Activated T-helper 17 cell treated with anti-CD3 and anti-CD28 coated beads, Interleukin-2, amount 50 U/mL, for 72 hours (primary cell): ENCODE measurements around the gene OR10A4. TPM values are rescaled to one million over a fixed set of nuclear protein-coding genes. Genes with fewer than 3 reads are reported as not detected.

Experiments
- ATAC-seq: fragments of 150-1000 bp; cut with Tn5 transposase; replicated peaks from 2 replicates; pipeline ENCODE4 v1.10.0; 2021; ENCODE audit warnings: mild to moderate bottlenecking, moderate library complexity
- H3K27ac Mint-ChIP-seq: one replicate; pipeline ENCODE4 v1.8.0; 2022; ENCODE audit warnings: mixed read lengths
- H3K27me3 Mint-ChIP-seq: one replicate; pipeline ENCODE4 v1.8.0; 2022; ENCODE audit warnings: mixed read lengths
- H3K36me3 Mint-ChIP-seq: one replicate; pipeline ENCODE4 v1.8.0; 2022; ENCODE audit warnings: low read depth, mild to moderate bottlenecking, mixed read lengths
- H3K4me1 Mint-ChIP-seq: one replicate; pipeline ENCODE4 v1.8.0; 2022; ENCODE audit warnings: mixed read lengths
- H3K4me3 Mint-ChIP-seq: one replicate; pipeline ENCODE4 v1.8.0; 2022; ENCODE audit warnings: mild to moderate bottlenecking, mixed read lengths
- H3K9me3 Mint-ChIP-seq: one replicate; pipeline ENCODE4 v1.8.0; 2022; ENCODE audit warnings: mixed read lengths
- total RNA-seq, 2 donors: library from RNA; stranded (reverse); gene quantifications; one replicate each; pipeline ENCODE4 v1.2.3, GENCODE V29; 2022

OR10A4 gene
- total RNA-seq, 2 donors from 2014 or later: not detected

- Mint-ChIP-seq H3K27ac (no peak overlapping the region), H3K36me3 (no peaks in the 10 kb centered on the region), H3K4me3 (no peak overlapping the region), H3K9me3 (no peaks in the 10 kb centered on the region), H3K27me3 (peaks cover 36% of the 10 kb centered on the region), H3K4me1 (peaks cover 4% of the 10 kb centered on the region)
- no peak for ATAC-seq
Observed at GRCh38 chr11:6925007-6925577, 48.7 kb downstream of the OR10A4 start.

DNA sequence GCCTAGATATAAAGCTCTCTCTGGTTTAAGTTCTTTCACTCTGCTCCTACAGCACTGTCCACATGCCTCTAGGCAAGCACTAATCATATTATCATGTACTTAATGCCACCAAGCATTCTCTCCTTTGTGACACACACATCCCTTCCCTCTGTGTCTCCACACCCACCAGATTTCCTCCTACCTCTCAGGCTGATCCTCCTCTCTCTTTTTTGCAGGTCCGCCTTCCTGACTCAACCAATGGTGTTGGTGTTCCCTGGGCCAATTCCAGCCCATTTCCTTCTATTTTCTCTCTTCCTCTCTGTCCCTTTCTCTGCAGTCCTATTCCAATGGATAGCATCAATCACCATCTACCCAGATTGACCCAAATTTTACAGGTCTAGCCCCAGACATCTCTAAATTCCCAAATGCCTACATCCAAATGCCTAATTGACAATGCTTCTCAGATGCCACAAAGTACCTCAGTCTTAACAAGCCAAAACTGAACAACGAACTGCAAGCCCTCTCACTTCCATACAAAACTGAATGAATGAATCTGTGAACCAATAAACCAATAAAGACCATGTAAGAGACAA lies 49.3 kb downstream of the OR10A4 start:
- ATAC-seq: peak; percentile 37
- Mint-ChIP-seq H3K36me3 (no peaks in the 10 kb centered on the region), H3K27ac (no peak overlapping the region), H3K4me3 (peak overlapping the region; percentile 79), H3K27me3 (peaks cover 41% of the 10 kb centered on the region), H3K4me1 (peaks cover 4% of the 10 kb centered on the region), H3K9me3 (no peaks in the 10 kb centered on the region)

DNA sequence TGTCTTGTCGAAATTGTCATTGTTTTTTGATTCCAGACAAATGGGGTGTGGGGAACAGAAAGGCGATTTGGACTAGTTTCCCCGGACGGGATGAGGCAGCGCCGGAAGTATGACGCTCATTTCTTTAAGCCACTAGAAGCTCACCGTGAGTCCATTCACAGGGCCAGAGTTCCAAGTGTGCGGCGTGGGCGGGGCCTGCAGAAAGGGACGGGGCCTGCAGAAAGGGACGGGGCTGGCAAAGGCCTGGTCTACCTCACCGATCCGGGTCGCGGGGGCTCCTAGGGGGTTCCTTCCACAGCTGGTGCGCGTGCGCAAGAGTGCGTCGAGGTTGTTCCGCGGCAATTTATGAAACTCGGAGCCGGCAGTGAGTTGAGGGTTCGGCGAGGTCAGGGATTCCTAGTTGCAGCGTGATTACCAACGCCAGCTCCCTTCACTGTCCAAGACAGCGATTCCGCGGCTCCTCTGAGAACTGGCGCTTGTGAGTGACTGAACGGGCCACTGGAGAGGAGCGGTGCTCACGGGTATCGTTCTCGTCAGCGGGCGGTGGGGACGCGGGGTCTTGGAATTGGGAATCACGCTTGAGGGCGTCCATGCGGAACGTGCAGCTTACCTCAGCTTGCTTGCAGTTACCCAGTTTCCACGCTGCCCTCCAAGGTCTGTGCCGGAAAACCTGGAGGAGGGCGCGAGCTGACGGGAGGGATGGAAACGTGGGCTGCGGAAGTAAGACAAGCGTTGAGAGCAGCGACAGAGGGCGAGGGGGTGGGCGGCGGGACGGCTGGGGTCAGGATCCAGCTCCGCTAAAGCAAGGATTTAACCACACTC lies 50.0 kb downstream of the OR10A4 start, which contains the start of gene ZNF215:
Gene ZNF215 (plus strand): TSS at position 219 of the 822 bp plus-strand sequence. CDS start 5,847 bp downstream, outside the sequence.
- peaks cover 38% of the 10 kb centered on the region for H3K27me3 Mint-ChIP-seq
- no peaks in the 10 kb centered on the region for H3K9me3 Mint-ChIP-seq
- ATAC-seq: peak; percentile 80
- peak within 1 kb of the TSS; percentile 79 for H3K4me3 Mint-ChIP-seq
- no peak within 1 kb of the TSS for H3K27ac Mint-ChIP-seq
- H3K4me1 Mint-ChIP-seq: peaks cover 4% of the 10 kb centered on the region
- H3K36me3 Mint-ChIP-seq: no peaks in the 10 kb centered on the region

GRCh38 chr11:6927030-6927617 lies 50.7 kb downstream of the OR10A4 start:
- Mint-ChIP-seq H3K27ac (no peak overlapping the region), H3K36me3 (no peaks in the 10 kb centered on the region), H3K4me3 (peak overlapping the region; percentile 79), H3K4me1 (peaks cover 4% of the 10 kb centered on the region), H3K9me3 (no peaks in the 10 kb centered on the region), H3K27me3 (peaks cover 35% of the 10 kb centered on the region)
- ATAC-seq: no peak

Other genes starting within 250 kb of the OR10A4 start
- 1 to 10 TPM in 1 of 2 donors, under 1 TPM in 1; 0.26 to 1.5 TPM for gene DCHS1, start 220.8 kb upstream of the OR10A4 start, total RNA-seq
- gene MRPL17, start 193.3 kb upstream of the OR10A4 start, total RNA-seq: 10 to 100 TPM; 65.8 to 74.7 TPM
- under 1 TPM in 1 of 2 donors, not detected in 1; 0.08 TPM for gene OR2AG2, start 104.6 kb upstream of the OR10A4 start, total RNA-seq
- gene OR2AG1, start 93.6 kb upstream of the OR10A4 start, total RNA-seq: not detected
- gene OR6A2, start 76.9 kb upstream of the OR10A4 start, total RNA-seq: under 1 TPM in 1 of 2 donors, not detected in 1; 0.13 TPM
- gene OR10A5, start 30.9 kb upstream of the OR10A4 start, total RNA-seq: not detected
- gene OR10A2, start 13.6 kb upstream of the OR10A4 start, total RNA-seq: not detected
- gene OR2D2, start 15.9 kb downstream of the OR10A4 start, total RNA-seq: not detected
- gene OR2D3, start 44.4 kb downstream of the OR10A4 start, total RNA-seq: not detected
- gene ZNF215, start 49.8 kb downstream of the OR10A4 start, total RNA-seq: 1 to 10 TPM in 1 of 2 donors, under 1 TPM in 1; 0.11 to 1.3 TPM
- not detected for gene ZNF214, start 143.7 kb downstream of the OR10A4 start, total RNA-seq
- gene NLRP14, start 143.9 kb downstream of the OR10A4 start, total RNA-seq: under 1 TPM in 1 of 2 donors, not detected in 1; 0.08 TPM
- gene RBMXL2, start 212.4 kb downstream of the OR10A4 start, total RNA-seq: not detected